Skeletal muscle satellite cell (primary cell): ENCODE data around the gene CZIB.

ENCODE experiments used
- H3K27me3 ChIP-seq: 2 replicates; pipeline ENCODE4 v1.7.0; 2013; ENCODE audit warnings: low read length; ENCODE audit not compliant: control insufficient read depth, insufficient read depth
- H3K36me3 ChIP-seq: 2 replicates; pipeline ENCODE4 v1.7.0; 2013; ENCODE audit warnings: mild to moderate bottlenecking, control low read depth, low read length; ENCODE audit not compliant: insufficient read depth
- H3K4me1 ChIP-seq: 2 replicates; pipeline ENCODE4 v1.7.0; 2013; ENCODE audit warnings: low read length; ENCODE audit not compliant: control insufficient read depth, insufficient read depth
- H3K4me2 ChIP-seq: 2 replicates; pipeline ENCODE4 v1.7.0; 2013; ENCODE audit warnings: mild to moderate bottlenecking, low read length
- H3K4me3 ChIP-seq: 2 replicates; pipeline ENCODE4 v1.7.0; 2013; ENCODE audit warnings: low read length
- H3K9ac ChIP-seq: 2 replicates; pipeline ENCODE4 v1.7.0; 2013; ENCODE audit warnings: mild to moderate bottlenecking, low read depth, low read length, moderate library complexity
- H3K9me3 ChIP-seq: replicated peaks from 2 replicates; pipeline ENCODE4 v1.7.0; 2013; ENCODE audit warnings: mild to moderate bottlenecking, control low read depth, low read length

Gene CZIB

DNA sequence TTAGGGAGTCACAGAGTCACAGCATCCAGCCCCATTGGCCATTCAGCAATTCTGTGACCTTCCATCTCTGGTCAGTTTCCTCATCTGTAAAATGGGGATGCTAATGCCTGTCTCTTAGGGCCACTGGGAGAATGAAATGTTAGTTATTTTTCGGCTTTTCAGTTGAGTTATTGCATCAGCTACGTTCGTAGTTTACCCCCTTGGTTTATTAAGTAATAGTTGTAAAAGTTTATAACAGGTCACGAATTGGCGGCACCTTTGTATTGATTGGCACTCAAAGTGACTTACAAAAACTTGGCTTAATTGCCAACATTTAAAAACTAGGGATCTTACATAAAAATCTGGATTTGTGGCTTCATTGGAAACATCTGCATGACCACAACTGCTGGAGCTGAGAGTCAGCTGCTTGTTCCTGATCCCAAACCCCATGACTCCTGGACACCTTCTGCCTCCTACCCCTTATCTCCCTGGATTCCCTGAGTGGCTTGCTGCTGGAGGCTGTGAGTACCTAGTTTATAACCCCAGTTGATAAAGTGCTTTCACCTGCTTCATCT, 54.9 kb downstream of the CZIB start:
- H3K4me2 ChIP-seq, result no peak overlapping the region
- no peaks in the 10 kb centered on the region for H3K36me3 ChIP-seq
- H3K9me3 ChIP-seq, result no peaks in the 10 kb centered on the region
- H3K27me3 ChIP-seq, result peaks cover 39% of the 10 kb centered on the region
- no peaks in the 10 kb centered on the region for H3K4me1 ChIP-seq
- no peak overlapping the region for H3K4me3 ChIP-seq
- H3K9ac ChIP-seq, result no peak overlapping the region
